Nephron progenitor cell (in vitro differentiated cells): ENCODE measurements around the gene ABCA5.
A peak's percentile ranks its signal among the peaks of the same experiment; 100 is the strongest.

Experiments used
- DNase-seq: peaks from one replicate; pipeline ENCODE4 v3.0.0; 2021
- H3K27ac Mint-ChIP-seq: 2 replicates; pipeline ENCODE4 v1.8.0; 2021; ENCODE audit warnings: mild to moderate bottlenecking, moderate library complexity, mixed read lengths
- H3K27me3 Mint-ChIP-seq: 2 replicates; pipeline ENCODE4 v1.8.0; 2021; ENCODE audit warnings: mild to moderate bottlenecking, low read depth, mixed read lengths; ENCODE audit not compliant: poor library complexity
- H3K36me3 Mint-ChIP-seq: 2 replicates; pipeline ENCODE4 v1.8.0; 2021; ENCODE audit warnings: low read depth, mixed read lengths
- H3K4me1 Mint-ChIP-seq: 2 replicates; pipeline ENCODE4 v1.8.0; 2021; ENCODE audit warnings: mixed read lengths
- H3K4me3 Mint-ChIP-seq: 2 replicates; pipeline ENCODE4 v1.8.0; 2021; ENCODE audit warnings: mild to moderate bottlenecking, moderate library complexity, mixed read lengths
- H3K9me3 Mint-ChIP-seq: 2 replicates; pipeline ENCODE4 v1.8.0; 2021; ENCODE audit warnings: mild to moderate bottlenecking, moderate library complexity, mixed read lengths
- CTCF ChIP-seq: fragments of 200-600 bp; sonication (generic); IDR thresholded peaks from 2 replicates; pipeline ENCODE4 v1.5.0; 2021; ENCODE audit warnings: antibody characterized with exemption

The ABCA5 gene

GRCh38 chr17:69245617-69246016 lies 81.3 kb downstream of the ABCA5 start:
- Mint-ChIP-seq H3K4me1 (no peaks in the 10 kb centered on the region), H3K27ac (no peak overlapping the region), H3K9me3 (no peaks in the 10 kb centered on the region), H3K4me3 (no peak overlapping the region), H3K36me3 (no peaks in the 10 kb centered on the region), H3K27me3 (no peaks in the 10 kb centered on the region)
- no peak for DNase-seq
- TF ChIP-seq CTCF: no peak

- Mint-ChIP-seq H3K27me3 (peaks cover 3% of the 10 kb centered on the region), H3K36me3 (no peaks in the 10 kb centered on the region), H3K4me3 (no peak overlapping the region), H3K9me3 (no peaks in the 10 kb centered on the region), H3K4me1 (peaks cover 14% of the 10 kb centered on the region), H3K27ac (no peak overlapping the region)
- DNase-seq: no peak
- no peak for TF ChIP-seq CTCF
Measured at GRCh38 chr17:69239611-69240600, 87.0 kb downstream of the ABCA5 start.

- Mint-ChIP-seq H3K4me1 (peaks cover 14% of the 10 kb centered on the region), H3K27ac (no peak overlapping the region), H3K9me3 (peaks cover 15% of the 10 kb centered on the region), H3K36me3 (peaks cover 8% of the 10 kb centered on the region), H3K4me3 (no peak overlapping the region), H3K27me3 (peaks cover 3% of the 10 kb centered on the region)
- no peak for DNase-seq
- no peak for TF ChIP-seq CTCF
Measured at GRCh38 chr17:69236946-69237345, 90.0 kb downstream of the ABCA5 start.

- Mint-ChIP-seq H3K4me1 (peaks cover 14% of the 10 kb centered on the region), H3K27ac (no peak overlapping the region), H3K27me3 (peaks cover 7% of the 10 kb centered on the region), H3K4me3 (no peak overlapping the region), H3K36me3 (peaks cover 8% of the 10 kb centered on the region), H3K9me3 (peaks cover 17% of the 10 kb centered on the region)
- DNase-seq: no peak
- TF ChIP-seq CTCF: no peak
Measured at GRCh38 chr17:69236464-69236863, 90.5 kb downstream of the ABCA5 start.

GRCh38 chr17:69235338-69236058 lies 91.4 kb downstream of the ABCA5 start:
- TF ChIP-seq CTCF: peak; percentile 81
- peak; percentile 90 for DNase-seq
- peaks cover 14% of the 10 kb centered on the region for H3K4me1 Mint-ChIP-seq
- peaks cover 8% of the 10 kb centered on the region for H3K36me3 Mint-ChIP-seq
- peaks cover 8% of the 10 kb centered on the region for H3K27me3 Mint-ChIP-seq
- peaks cover 22% of the 10 kb centered on the region for H3K9me3 Mint-ChIP-seq
- no peak overlapping the region for H3K27ac Mint-ChIP-seq
- no peak overlapping the region for H3K4me3 Mint-ChIP-seq
